GM18498 (cell line): ENCODE results near the gene TMEM187.
A peak's percentile ranks its signal among the peaks of the same experiment; 100 is the strongest.

Source experiments
- ATAC-seq: cut with Tn5 transposase; IDR thresholded peaks from one replicate; pipeline ENCODE4 v1.9.1; 2021; ENCODE audit warnings: mild to moderate bottlenecking, moderate library complexity; ENCODE audit not compliant: unreplicated experiment

Gene TMEM187

GRCh38 chrX:154017766-154018517 lies 45.4 kb downstream of the TMEM187 start:
- no peak for ATAC-seq

- no peak for ATAC-seq
Observed at GRCh38 chrX:154018518-154019060, 46.0 kb downstream of the TMEM187 start.

DNA sequence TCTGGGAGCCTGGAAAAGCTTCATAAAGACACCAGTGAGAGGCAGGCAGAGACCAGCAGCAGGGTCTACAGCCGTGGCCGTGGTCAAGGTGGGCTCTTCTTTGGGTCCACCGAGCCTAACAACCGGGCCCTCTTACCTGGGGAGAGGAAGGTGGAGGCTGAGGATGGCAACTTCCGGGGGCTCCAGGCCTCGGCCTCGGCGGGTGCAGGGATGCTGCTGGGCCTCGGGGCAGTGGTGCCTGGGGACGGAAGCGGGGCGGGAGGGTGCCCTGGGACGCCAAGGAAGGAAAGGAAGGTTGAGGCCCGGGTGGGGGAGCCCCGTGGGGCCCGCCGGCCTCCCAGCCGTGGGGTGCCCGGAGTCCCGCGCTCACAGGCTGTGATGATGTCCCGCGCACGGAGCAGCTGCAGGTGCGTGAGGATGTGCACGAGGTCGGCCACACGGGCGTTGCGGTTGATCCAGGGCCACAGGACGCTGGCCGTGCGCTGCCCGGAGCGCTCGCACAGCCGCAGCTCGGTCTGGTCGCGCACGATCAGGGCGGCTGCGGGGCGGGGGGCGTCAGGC lies 46.6 kb downstream of the TMEM187 start:
- peak; percentile 5 for ATAC-seq

GRCh38 chrX:154019633-154020528 lies 47.3 kb downstream of the TMEM187 start, which contains the start of gene IRAK1:
TSS of gene IRAK1 (minus strand) at chrX:154019902. CDS start at chrX:154019812, 90 bp downstream.
- peak; percentile 85 for ATAC-seq

DNA sequence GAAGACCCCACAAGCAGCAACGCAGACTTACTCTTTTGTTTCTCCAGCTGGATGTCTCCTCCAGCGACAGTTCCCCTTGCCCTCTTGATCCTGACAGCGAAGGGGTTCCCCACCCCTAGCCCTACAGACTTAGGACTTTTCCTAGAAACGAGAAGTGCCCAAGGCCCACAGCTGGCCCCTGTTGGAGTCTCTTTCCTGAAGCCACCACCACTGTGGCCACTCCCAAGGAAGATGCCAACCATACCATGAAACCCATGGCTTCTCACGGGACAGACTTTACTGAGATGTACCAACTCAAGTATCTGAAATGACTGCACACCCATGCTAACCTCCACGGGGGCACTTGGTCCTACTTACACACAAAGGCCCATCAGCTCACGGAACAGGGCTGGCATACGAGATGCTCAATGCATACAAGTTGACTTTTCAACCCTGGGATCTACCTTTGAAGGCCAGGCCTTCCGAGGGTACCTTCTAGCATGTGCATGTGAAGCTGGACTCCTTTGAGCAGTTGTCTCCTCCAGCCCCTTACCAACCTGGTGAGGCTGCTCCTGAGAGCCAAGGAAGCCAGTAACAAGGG lies 48.1 kb downstream of the TMEM187 start:
- peak; percentile 3 for ATAC-seq

- ATAC-seq, result no peak
Observed at GRCh38 chrX:154021131-154021611, 48.6 kb downstream of the TMEM187 start.

- no peak for ATAC-seq
Observed at GRCh38 chrX:154022108-154022507, 49.6 kb downstream of the TMEM187 start.

- ATAC-seq, result no peak
Observed at GRCh38 chrX:154023276-154024000, 50.9 kb downstream of the TMEM187 start.

- ATAC-seq, result no peak
Observed at GRCh38 chrX:154024271-154024670, 51.7 kb downstream of the TMEM187 start.

DNA sequence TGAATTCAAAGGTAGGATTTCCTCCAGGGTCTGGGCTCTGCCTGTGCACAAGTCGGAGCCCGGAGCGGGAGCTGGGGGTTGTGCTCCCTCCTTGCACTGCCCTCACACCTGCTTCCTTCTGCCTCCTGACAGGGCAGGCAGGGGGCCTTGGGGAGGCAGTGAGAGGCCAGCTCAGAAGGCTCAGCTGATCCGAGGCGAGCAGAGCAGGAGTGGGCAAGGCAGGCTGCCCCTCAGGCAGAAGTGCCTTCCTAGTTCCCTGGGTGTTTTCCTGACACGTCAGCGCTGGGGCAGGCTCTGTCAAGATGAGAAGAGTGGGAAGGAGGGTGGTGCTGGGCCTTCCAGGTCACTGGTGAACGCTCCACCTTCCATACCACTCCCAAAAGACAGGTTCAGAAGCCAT lies 52.7 kb downstream of the TMEM187 start:
- no peak for ATAC-seq

GRCh38 chrX:154026136-154027021 lies 53.8 kb downstream of the TMEM187 start:
- ATAC-seq, result no peak

- ATAC-seq, result no peak
Observed at GRCh38 chrX:154027022-154027402, 54.5 kb downstream of the TMEM187 start.

DNA sequence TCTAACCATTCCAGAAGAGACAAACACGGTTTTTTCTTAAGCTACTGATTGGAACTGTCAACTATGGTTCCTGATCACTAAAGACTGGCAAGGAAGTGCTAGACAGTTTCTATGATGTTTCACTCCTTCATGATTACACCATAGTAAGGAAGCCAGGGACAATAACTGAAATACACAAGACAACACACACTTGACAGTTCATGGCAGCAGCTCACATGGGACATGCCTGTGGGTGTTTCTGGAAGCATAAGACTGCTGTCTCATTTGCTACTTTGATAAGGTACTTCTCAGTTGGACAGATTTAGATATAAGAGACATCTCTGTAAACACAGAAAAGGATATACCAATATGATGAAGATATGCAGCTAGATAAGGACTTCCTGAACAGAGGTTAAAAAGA lies 55.4 kb downstream of the TMEM187 start:
- no peak for ATAC-seq

DNA sequence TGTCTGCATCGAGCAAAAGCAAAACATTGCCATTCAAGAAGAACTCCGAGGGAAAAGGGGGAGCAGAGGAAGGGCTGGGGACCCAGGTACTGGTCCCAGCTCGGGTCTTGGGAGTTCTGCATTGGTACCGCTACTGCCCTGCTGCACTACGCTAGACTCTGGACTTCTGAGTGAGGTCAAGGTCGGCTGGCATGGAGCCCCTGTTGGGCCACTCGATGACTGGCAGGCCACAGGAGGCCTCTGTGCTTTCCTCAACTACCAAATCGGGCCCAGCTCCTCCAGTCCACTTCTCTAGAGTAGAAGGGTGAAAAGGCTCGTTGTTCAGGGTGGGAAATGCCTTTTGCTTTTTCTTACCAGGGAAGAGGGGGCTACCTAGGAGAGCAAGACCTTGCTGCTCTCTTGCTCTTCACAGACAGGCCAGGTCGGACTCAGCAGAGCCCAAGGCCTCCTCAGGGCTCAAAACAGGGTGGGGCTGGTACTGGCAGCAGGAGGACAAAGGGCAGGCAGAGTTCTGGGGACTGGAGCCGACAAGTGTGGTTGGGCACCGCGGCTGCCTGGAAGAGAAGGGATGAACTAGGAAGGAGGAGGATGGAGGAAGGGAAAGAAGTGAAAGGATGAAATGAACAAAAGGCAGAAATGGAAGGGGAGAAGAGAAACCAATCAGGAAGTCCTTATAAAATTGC lies 56.1 kb downstream of the TMEM187 start:
- no peak for ATAC-seq

DNA sequence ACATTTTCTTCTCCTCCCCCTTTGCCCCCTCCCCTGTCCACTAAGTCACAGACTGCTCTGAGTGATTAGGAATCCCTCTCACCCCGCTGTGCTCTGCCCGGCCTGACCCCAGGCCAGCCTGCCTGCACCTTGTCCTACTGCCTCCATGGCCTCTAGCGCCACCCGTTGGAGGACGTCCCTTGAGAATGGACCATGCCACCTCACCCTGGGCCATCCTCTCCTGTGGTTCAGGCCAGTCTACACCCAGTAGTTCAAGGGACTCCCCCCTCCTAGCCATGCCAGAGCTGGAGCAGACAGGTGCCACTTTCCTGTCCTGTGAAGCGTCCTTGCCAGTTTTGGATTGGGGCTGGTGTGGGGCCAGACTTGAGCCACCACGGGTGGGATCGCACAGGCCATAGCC lies 56.9 kb downstream of the TMEM187 start:
- ATAC-seq, result no peak

GRCh38 chrX:154030266-154030665 lies 57.7 kb downstream of the TMEM187 start:
- ATAC-seq, result no peak

- ATAC-seq, result no peak
Observed at GRCh38 chrX:154030715-154031305, 58.3 kb downstream of the TMEM187 start.

DNA sequence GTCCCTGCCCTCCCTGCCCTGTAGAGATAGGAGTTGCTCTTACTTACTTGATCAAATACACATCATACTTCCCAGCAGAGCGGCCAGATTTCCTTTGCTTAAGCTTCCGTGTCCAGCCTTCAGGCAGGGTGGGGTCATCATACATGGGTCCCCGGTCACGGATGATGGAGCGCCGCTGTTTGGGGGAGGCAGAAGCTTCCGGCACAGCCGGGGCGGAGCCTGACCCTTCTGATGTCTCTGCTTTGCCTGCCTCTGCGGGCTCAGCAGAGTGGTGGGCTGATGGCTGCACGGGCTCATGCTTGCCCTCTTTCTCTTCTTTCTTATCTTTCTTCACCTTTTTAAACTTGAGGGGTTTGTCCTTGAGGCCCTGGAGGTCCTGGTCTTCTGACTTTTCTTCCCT lies 59.6 kb downstream of the TMEM187 start:
- no peak for ATAC-seq
